GM19395 (cell line): ENCODE measurements around the gene DCST2.

Source experiments
- ATAC-seq: cut with Tn5 transposase; IDR thresholded peaks from one replicate; pipeline ENCODE4 v1.9.1; 2021; ENCODE audit warnings: mild to moderate bottlenecking, moderate library complexity; ENCODE audit not compliant: unreplicated experiment

DCST2 gene

GRCh38 chr1:155070158-155070621, 36.6 kb upstream of the DCST2 start:
- no peak for ATAC-seq

DNA sequence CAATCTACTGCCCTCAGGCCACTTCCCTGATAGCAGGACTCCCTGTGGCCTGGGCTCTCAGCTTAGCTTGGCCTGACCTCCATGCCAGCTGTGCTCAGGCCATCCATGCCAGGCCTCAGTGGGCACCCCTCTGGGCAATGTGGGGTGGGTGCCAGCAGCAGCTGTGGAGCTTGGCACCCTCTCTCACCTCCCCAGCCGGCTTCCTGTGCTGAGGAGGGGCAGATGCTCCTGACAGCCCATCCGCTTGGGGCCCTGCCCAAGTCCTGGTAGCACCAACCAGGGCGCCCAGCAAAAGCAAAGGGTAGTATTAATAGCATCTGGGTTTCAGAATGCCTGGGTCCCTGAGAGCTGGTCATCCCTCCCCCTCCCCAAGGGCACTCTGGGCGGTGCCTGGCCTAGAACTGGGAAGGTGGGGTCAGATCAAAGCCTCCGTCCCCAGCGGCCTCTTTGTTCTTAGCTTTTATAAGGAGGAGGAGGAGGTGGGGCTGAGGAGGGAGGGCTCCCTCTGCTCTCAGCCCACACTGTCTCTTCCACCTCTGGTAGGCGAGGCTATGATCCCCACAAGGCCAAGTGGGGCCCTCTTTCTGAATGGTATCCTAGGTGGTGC, 36.1 kb upstream of the DCST2 start:
- ATAC-seq: no peak

- ATAC-seq: no peak
These were observed 35.0 kb upstream of the DCST2 start for GRCh38 chr1:155068599-155068998.

GRCh38 chr1:155066777-155067176, 33.2 kb upstream of the DCST2 start:
- no peak for ATAC-seq

DNA sequence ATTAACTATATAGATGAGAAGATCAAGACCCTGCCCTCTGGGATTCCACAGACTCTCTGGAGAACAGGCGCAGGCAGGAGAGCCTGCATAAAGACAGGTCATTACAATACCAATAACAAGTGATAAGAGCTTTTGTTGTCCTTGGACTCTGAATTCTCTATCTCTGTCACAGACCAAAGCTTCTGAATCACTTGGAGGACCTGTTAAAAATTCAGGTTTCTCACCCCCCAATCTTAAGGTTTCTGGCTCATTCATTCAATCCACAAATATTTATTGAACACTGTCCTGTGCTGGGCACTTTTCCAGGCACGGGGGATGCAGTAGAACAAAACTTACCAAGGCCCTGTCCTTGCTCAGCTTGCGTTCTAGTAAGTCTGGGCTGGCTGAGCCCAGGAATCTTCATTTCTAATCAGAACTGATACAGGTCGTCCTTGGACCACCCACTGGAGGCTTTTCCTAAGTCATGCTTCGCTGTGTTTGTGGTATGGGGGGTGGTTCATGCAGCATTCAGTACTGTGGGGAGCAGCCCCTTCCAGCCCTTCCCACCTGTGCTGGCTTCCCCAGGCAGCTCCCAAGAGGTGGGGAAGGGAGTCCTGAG, 31.4 kb upstream of the DCST2 start:
- ATAC-seq: no peak

GRCh38 chr1:155064111-155064831, 30.7 kb upstream of the DCST2 start:
- peak; percentile 13 for ATAC-seq

DNA sequence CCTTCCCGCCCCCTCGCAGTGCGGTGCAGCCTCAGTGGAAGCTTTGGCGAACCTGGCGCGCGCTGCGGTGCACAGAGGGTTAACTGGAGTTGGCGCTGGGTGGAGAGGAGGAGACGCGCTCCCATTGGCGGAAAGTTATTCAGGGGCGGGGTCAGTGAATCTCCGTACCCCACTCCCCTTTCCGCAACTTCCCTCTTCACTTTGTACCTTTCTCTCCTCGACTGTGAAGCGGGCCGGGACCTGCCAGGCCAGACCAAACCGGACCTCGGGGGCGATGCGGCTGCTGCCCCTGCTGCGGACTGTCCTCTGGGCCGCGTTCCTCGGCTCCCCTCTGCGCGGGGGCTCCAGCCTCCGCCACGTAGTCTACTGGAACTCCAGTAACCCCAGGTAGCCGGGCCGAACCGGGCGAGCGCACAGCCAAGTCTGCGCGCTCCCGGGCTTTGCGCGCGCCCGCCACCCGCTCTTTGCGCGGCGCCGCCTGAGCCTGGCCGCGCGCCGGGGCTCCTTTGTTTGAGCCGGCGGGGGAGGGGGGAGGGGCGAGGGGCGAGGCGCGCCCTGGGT, 30.0 kb upstream of the DCST2 start, which contains the start of gene EFNA4:
EFNA4 (plus strand) TSS at position 191 of the 561 bp plus-strand sequence; CDS start at position 275, 84 bp downstream.
- peak; percentile 64 for ATAC-seq

DNA sequence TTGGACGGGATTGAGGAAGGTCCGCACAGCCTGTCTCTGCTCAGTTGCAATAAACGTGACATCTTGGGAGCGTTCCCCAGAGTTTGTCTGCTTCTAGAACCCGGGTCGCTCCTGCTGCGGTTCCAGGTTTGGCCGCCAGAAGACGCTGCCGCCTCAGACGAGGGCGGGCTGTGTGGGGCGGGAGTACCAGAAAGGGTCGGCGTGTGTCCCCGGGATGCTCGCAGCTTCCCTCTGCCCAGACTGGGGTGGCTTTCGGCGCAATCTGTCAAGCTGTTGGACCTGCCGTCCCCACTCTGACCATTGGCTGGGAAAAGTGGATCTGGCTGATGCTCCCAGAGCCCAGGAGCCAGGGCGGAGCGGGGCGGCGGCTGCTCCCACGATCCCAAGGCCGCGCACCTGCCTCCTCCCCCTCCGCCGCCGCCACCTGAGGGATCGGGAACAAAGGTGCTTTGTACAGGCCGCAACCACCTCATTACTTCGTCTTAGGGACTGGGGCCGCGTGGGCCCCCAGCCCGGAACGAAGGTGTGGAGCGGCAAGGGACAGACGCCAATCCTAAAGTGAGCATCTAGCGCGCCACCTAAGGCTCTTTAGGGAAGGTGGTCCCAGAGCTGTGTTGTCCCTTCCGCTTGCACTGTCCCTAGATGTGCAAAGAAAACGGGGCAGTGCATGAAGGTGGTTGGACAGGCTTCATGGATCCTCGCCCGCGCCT, 29.3 kb upstream of the DCST2 start:
- ATAC-seq: peak; percentile 10

- no peak for ATAC-seq
These were observed 28.6 kb upstream of the DCST2 start for GRCh38 chr1:155062151-155062686.

- ATAC-seq: peak; percentile 49
These were observed 28.0 kb upstream of the DCST2 start for GRCh38 chr1:155061381-155062150.

- no peak for ATAC-seq
These were observed 27.2 kb upstream of the DCST2 start for GRCh38 chr1:155060736-155061135.

DNA sequence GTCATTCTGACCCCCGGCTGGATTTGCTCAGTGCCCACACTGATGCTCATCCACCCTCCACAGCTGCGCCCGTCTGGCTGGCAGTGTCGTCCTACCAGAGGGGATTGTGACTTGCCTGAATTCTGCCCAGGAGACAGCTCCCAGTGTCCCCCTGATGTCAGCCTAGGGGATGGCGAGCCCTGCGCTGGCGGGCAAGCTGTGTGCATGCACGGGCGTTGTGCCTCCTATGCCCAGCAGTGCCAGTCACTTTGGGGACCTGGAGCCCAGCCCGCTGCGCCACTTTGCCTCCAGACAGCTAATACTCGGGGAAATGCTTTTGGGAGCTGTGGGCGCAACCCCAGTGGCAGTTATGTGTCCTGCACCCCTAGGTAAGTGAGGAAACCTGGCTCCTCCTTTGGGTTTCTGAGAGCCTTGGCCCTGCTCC, 24.2 kb upstream of the DCST2 start:
- ATAC-seq: no peak

GRCh38 chr1:155057104-155057503, 23.5 kb upstream of the DCST2 start:
- no peak for ATAC-seq

- no peak for ATAC-seq
These were observed 20.0 kb upstream of the DCST2 start for GRCh38 chr1:155053531-155054105.

- no peak for ATAC-seq
These were observed 19.1 kb upstream of the DCST2 start for GRCh38 chr1:155052439-155053395.

- ATAC-seq: peak; percentile 18
These were observed 18.3 kb upstream of the DCST2 start for GRCh38 chr1:155051777-155052398.

- ATAC-seq: peak; percentile 28
These were observed 17.8 kb upstream of the DCST2 start for GRCh38 chr1:155051342-155051776.
